Retinal pigment epithelial cell (primary cell): ENCODE measurements around the gene ACTR3C.

Experiments
- DNase-seq: peaks from one replicate; pipeline ENCODE4 v3.0.0-alpha.2; 2010; ENCODE audit warnings: low read depth
- H3K4me3 ChIP-seq: 2 replicates; pipeline ENCODE4 v1.5.1; 2011; ENCODE audit warnings: mild to moderate bottlenecking, low read length, control low read depth, moderate library complexity
- TF ChIP-seq, protein P1 (sequence below): conservative IDR thresholded peaks from 2 replicates; pipeline ENCODE4 v1.5.1; 2011; ENCODE audit warnings: low read depth, low read length, control low read depth, inconsistent platforms

ACTR3C gene

DNA sequence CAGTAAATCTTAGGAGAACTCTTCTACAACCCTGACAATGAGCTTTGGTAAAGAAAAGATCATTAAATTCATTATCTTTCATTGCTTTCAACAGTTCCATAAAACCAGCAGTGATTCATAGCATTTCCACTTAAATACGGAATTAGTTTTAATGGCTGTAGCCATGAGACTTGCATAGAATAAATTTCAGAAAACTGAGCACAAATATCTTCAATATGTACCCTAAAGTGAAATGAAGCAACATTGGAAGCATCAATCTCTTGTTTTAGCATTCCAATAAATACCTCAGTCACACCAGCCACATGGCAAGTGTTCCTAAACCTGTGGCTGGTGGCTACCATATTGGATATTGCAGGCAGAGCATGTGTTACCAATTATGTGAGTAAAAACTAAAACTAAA lies 21.7 kb upstream of the ACTR3C start:
- H3K4me3 ChIP-seq: no peak overlapping the region
- TF ChIP-seq, protein P1, sequence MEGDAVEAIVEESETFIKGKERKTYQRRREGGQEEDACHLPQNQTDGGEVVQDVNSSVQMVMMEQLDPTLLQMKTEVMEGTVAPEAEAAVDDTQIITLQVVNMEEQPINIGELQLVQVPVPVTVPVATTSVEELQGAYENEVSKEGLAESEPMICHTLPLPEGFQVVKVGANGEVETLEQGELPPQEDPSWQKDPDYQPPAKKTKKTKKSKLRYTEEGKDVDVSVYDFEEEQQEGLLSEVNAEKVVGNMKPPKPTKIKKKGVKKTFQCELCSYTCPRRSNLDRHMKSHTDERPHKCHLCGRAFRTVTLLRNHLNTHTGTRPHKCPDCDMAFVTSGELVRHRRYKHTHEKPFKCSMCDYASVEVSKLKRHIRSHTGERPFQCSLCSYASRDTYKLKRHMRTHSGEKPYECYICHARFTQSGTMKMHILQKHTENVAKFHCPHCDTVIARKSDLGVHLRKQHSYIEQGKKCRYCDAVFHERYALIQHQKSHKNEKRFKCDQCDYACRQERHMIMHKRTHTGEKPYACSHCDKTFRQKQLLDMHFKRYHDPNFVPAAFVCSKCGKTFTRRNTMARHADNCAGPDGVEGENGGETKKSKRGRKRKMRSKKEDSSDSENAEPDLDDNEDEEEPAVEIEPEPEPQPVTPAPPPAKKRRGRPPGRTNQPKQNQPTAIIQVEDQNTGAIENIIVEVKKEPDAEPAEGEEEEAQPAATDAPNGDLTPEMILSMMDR: no peak
- DNase-seq: no peak

DNA sequence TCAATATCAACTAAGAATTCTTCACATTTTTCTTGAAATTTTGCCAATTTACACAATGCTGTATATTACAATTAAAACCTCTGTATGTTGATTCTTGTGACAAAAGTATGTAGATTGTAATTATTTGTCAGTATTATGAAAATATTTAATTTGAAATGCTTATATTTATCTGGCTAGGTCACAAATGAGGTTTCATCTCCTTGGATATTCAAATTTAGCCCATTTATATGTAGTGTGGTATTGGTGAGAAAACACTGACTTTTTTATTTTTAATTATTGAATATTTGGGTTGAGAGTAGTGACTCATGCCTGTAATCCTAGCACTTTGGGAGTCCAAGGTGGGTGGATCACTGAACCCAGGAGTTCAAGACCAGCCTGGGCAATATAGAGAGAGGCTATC lies 21.0 kb upstream of the ACTR3C start:
- DNase-seq: no peak
- H3K4me3 ChIP-seq: no peak overlapping the region
- TF ChIP-seq, protein P1: no peak

DNA sequence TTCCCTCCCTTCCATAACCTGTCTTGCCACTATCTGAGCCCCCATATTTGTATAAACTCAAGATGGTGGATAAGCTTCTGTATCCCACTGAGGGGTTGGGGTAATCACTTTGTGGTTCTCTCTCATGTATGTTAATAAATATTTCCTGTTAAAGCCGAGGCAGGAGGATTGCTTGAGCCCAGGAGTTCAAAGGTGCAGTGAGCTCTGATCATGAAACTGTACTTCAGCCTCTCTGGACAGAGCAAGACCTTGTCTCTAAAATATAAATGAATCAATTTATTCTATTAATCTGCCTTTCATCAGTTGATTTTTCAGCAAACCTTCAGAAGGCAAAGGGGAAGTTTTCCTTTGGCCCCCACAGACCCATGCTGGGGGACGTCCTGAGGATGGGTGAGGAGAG lies 19.9 kb upstream of the ACTR3C start:
- H3K4me3 ChIP-seq: no peak overlapping the region
- DNase-seq: no peak
- TF ChIP-seq, protein P1: no peak

DNA sequence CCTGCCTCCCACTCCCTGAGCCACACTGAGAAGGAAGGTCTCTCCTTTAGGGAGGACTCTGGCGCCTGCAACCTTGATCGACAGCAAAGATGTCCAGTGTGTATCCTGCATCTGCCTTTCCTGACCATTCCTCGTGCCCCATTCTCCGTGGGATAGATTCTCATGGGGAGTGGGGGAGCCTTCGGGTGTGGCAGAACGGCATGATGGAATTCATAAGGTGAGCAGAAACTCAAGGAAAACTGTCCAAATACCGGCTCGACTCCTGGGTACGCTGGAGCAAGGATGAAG lies 18.7 kb upstream of the ACTR3C start:
- DNase-seq: no peak
- peak overlapping the region; percentile 72 for H3K4me3 ChIP-seq
- TF ChIP-seq, protein P1: no peak

DNA sequence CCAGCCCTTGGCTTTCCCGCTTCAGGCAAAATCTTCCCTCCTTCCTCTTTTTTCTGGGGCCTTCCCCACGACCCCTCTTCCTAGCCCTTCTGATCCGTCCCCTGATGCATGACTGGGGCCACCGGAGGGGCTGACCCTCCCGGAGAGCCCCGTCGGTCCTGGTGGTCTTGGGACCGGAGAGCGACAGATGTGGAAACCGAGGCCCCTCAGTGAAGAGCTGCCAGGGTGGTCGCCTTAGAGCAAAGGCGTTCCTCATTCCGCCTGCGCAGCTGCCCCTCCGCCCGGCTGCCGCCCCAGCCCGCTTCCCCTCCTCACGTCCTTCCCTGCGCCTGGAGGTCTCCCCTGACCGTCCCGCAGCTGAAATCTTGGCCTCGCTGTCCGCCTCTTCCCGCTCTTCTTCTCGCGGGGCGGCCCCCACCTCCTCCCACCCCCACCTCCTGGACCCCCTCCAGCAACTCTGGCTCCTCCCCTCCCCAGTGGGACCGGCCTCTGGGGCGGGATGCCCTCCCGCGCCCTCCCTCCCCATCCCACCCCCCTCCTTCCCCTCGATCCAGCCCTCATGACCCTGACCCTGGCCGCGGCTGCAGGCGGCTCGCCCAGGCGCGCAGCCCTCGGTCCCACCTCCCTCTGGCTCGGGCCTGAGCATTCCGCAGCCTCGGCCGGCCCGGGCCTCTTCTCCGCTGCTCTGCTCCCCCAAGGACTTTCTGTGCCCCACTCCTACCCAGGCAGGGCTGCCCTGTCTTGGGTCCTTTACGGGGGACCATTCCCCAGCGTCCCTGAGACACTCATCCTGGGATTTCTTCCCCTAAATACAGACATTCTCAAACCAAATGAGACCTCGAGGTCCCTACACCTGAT lies 18.1 kb upstream of the ACTR3C start, which contains the start of gene RARRES2:
RARRES2 (minus strand) TSS at position 367 of the 858 bp plus-strand sequence. CDS start 1,020 bp downstream, outside the sequence.
- no peak for DNase-seq
- H3K4me3 ChIP-seq: peak within 1 kb of the TSS; percentile 72
- TF ChIP-seq, protein P1: no peak

DNA sequence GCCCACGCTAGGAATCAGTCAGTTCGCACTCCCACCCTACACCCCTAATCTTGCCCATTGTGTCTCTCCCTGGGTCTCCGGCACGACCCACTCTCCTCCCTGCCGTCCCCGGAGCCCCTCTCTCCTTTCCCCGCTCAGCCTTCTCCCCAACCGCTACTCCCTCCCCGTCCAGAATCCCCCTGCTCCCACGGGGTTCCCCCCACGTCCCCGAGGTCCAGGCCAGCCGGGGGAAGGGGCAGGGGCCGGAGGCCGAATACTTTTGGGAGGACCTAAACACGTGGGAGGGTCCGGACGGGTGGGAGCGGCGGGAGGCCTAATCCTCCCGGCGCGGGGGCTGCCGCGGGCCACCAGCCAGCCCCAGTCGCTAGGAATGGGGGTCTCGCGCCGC lies 17.5 kb upstream of the ACTR3C start:
- TF ChIP-seq, protein P1: no peak
- H3K4me3 ChIP-seq: peak overlapping the region; percentile 72
- DNase-seq: no peak

DNA sequence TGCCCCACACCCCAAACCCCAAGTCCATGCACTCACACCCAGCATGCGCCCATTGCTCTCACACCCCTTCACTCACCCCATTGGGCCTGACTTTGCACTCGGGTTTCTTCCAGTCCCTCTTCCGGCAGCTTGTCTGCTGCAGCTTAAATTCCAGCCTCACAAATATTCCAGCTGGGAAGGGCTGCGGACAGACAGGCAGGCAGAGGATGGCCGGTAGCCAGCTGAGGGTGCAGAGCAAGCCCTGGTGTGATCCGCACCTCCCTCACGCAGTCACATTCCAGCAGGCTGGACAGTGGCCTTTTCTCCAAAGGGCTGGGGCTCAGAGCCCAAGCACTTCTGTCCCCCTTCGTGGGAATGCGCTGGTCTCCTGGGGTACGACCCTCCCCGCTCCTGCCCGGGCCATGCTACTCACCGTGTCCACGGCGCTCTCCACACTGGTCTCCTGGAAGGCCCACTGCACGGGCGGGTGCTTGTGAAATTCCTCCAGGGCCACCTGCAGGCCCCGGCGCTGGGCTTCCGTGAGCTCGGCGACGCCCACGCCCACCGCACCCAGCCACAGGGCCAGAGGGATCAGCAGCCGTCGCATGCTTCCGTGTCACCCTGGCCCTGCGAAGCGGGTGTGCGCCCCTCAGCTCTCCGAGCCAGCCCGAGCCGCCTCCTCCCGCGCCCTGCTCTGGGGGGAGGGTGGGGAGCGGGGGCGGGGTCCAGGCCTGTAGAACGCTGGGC lies 16.8 kb upstream of the ACTR3C start:
- H3K4me3 ChIP-seq: peak overlapping the region; percentile 72
- TF ChIP-seq, protein P1: no peak
- no peak for DNase-seq
